Right atrium auricular region (tissue), 2 donors: ENCODE measurements around the gene MYLK3. TPM values are rescaled to one million over a fixed set of nuclear protein-coding genes. Genes with fewer than 3 reads are reported as not detected.

Source experiments
- DNase-seq: peaks from one replicate; pipeline ENCODE4 v3.0.0-alpha.2; 2019; ENCODE audit warnings: low spot score
- H3K27ac ChIP-seq, 2 donors: fragments of 200-600 bp; sonication (generic); 1 replicate in 1 of 2; 2 replicates in 1 of 2; pipeline ENCODE4 v1.5.1; 2016 to 2019
- H3K27me3 ChIP-seq, 2 donors: fragments of 200-600 bp; sonication (generic); one replicate each; pipeline versions ENCODE4 v1.5.1 to v1.6.0; 2017 to 2019
- H3K36me3 ChIP-seq: fragments of 200-600 bp; sonication (generic); one replicate; pipeline ENCODE4 v1.5.1; 2016
- H3K4me1 ChIP-seq, 2 donors: fragments of 200-600 bp; sonication (generic); one replicate each; pipeline versions ENCODE4 v1.5.1 to v1.6.0; 2017 to 2019
- H3K4me3 ChIP-seq, 2 donors: fragments of 200-600 bp; sonication (generic); 1 replicate in 1 of 2; 2 replicates in 1 of 2; pipeline ENCODE4 v1.5.1; 2017 to 2019; ENCODE audit warnings: mild to moderate bottlenecking in 1 of 2, moderate library complexity in 1 of 2
- H3K9me3 ChIP-seq, 2 donors: fragments of 200-600 bp; sonication (generic); one replicate each; pipeline ENCODE4 v1.5.1; 2019
- CTCF ChIP-seq, 2 donors: fragments of 200-600 bp; sonication (generic); IDR thresholded peaks; one replicate each; pipeline ENCODE4 v1.5.1; 2019; ENCODE audit warnings: antibody characterized with exemption in 2 of 2
- total RNA-seq, 2 donors: library from RNA; depleted of rRNA; stranded (reverse); fragments of >200 nt; gene quantifications; one replicate each; pipeline ENCODE4 v1.1.0, GENCODE V29; 2016

The MYLK3 gene
- total RNA-seq, 2 donors from 2014 or later, result 275 to 456 TPM

GRCh38 chr16:46782320-46782719 is 34.2 kb upstream of the MYLK3 start:
- Histone ChIP-seq H3K4me1 (no peaks in the 10 kb centered on the region), H3K9me3 (no peaks in the 10 kb centered on the region), H3K4me3 (no peak overlapping the region), H3K36me3 (no peaks in the 10 kb centered on the region), H3K27ac (no peak overlapping the region), H3K27me3 (no peaks in the 10 kb centered on the region)
- no peak for TF ChIP-seq CTCF (IDR thresholded peaks at IDR 0.05)
- DNase-seq, result no peak

DNA sequence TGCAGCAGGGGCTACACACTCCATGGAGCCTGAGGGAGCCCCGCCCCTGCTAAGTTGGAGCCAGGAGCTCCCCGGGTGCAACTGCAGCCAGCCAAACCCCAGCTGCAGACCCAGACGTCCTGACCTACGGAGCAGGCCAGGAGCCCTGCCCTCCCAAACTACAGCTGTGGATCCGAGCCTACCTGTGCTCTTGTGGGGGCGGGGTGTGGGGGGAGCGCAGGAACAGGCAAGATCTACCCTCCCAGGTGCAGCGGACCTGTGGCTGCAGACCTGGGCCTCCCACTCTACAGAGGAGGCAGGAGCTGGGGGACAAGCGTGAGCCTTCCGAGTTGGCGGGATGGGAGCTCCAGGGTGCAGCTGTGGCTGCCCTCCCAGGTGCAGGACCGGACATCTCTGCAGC is 29.7 kb upstream of the MYLK3 start:
- no peak overlapping the region for H3K4me3 ChIP-seq
- no peaks in the 10 kb centered on the region for H3K9me3 ChIP-seq
- peaks cover 0 to under 1% of the 10 kb centered on the region in 2 donors for H3K4me1 ChIP-seq
- no peak for DNase-seq
- no peaks in the 10 kb centered on the region for H3K27me3 ChIP-seq
- no peak for TF ChIP-seq CTCF (IDR thresholded peaks at IDR 0.05)
- no peaks in the 10 kb centered on the region for H3K36me3 ChIP-seq
- H3K27ac ChIP-seq, result no peak overlapping the region

GRCh38 chr16:46775214-46775613 is 27.1 kb upstream of the MYLK3 start:
- Histone ChIP-seq H3K4me1 (peaks cover 0 to 11% of the 10 kb centered on the region in 2 donors), H3K27ac (no peak overlapping the region), H3K4me3 (no peak overlapping the region), H3K9me3 (no peaks in the 10 kb centered on the region), H3K27me3 (no peaks in the 10 kb centered on the region), H3K36me3 (no peaks in the 10 kb centered on the region)
- TF ChIP-seq CTCF (IDR thresholded peaks at IDR 0.05), result no peak
- DNase-seq, result no peak

- Histone ChIP-seq H3K4me3 (no peak overlapping the region), H3K27ac (no peak overlapping the region), H3K36me3 (no peaks in the 10 kb centered on the region), H3K27me3 (no peaks in the 10 kb centered on the region), H3K9me3 (no peaks in the 10 kb centered on the region), H3K4me1 (peaks cover 0 to 11% of the 10 kb centered on the region in 2 donors)
- TF ChIP-seq CTCF (IDR thresholded peaks at IDR 0.05), result no peak
- DNase-seq, result no peak
These were observed 26.6 kb upstream of the MYLK3 start for GRCh38 chr16:46774743-46775177.

GRCh38 chr16:46772463-46772862 is 24.3 kb upstream of the MYLK3 start:
- Histone ChIP-seq H3K27ac (no peak overlapping the region), H3K36me3 (no peaks in the 10 kb centered on the region), H3K27me3 (no peaks in the 10 kb centered on the region), H3K9me3 (no peaks in the 10 kb centered on the region), H3K4me1 (peaks cover 0 to 11% of the 10 kb centered on the region in 2 donors), H3K4me3 (no peak overlapping the region)
- no peak for DNase-seq
- TF ChIP-seq CTCF (IDR thresholded peaks at IDR 0.05), result no peak

- Histone ChIP-seq H3K4me1 (peaks cover 0 to 14% of the 10 kb centered on the region in 2 donors), H3K27me3 (no peaks in the 10 kb centered on the region), H3K27ac (peak overlapping the region in 1 of 2 donors; percentile 12), H3K4me3 (no peak overlapping the region), H3K9me3 (no peaks in the 10 kb centered on the region), H3K36me3 (no peaks in the 10 kb centered on the region)
- DNase-seq, result no peak
- TF ChIP-seq CTCF (IDR thresholded peaks at IDR 0.05), result no peak
These were observed 20.7 kb upstream of the MYLK3 start for GRCh38 chr16:46768809-46769208.
